ENCODE measurements around the gene CIZ1. TPM values are rescaled to one million over a fixed set of nuclear protein-coding genes. Genes with fewer than 3 reads are reported as not detected.
"Not testable (repeated sequence)": the region's sequence is repeated elsewhere in the genome, so short reads cannot be mapped to it uniquely, and the experiment has no call there.

Gene CIZ1, protein sequence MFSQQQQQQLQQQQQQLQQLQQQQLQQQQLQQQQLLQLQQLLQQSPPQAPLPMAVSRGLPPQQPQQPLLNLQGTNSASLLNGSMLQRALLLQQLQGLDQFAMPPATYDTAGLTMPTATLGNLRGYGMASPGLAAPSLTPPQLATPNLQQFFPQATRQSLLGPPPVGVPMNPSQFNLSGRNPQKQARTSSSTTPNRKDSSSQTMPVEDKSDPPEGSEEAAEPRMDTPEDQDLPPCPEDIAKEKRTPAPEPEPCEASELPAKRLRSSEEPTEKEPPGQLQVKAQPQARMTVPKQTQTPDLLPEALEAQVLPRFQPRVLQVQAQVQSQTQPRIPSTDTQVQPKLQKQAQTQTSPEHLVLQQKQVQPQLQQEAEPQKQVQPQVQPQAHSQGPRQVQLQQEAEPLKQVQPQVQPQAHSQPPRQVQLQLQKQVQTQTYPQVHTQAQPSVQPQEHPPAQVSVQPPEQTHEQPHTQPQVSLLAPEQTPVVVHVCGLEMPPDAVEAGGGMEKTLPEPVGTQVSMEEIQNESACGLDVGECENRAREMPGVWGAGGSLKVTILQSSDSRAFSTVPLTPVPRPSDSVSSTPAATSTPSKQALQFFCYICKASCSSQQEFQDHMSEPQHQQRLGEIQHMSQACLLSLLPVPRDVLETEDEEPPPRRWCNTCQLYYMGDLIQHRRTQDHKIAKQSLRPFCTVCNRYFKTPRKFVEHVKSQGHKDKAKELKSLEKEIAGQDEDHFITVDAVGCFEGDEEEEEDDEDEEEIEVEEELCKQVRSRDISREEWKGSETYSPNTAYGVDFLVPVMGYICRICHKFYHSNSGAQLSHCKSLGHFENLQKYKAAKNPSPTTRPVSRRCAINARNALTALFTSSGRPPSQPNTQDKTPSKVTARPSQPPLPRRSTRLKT
- total RNA-seq: 155 and 164 TPM in 2 replicates
- long read RNA-seq, partial matches to known transcripts: 5 of 7 reads
- long read RNA-seq, other reads (novel, unspliced or antisense): 2 of 7 reads

DNA sequence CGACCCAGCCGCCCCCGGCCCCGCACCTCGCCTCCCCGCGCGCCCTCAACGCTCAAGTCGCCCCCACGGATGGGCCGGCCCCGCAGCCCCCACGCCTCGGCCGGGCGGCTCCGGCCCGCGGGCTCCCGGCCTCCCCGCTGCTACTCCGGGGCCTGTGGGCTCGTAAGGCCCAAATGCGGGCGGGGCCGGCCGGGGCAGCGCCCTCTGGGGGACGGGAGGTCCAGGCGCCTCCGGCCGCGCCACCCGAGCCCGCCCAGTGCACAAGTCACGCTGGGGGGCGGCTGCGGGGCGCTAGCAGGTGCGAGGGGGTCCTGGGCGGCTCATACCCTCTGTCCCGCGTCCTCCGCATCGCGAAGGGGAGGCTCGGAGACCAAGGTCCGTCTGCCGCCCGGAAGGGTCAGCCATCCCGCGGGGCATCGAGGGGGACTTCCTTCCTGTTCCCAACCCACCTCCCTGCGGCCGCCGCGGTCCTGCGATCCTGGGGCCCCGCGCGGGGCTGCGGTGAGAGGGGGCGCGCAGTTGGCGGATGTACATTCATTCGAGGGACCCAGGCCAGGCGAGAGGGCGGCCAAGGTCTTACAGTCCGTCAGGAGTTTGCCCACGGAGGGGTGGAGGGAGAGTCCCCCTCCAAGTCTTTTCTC is at the start of gene CIZ1:
CIZ1 (minus strand) TSS at position 167 of the 641 bp plus-strand sequence. CDS start 715 bp downstream, outside the sequence.
- DNase-seq (ENCODE audit: low spot score, unreplicated experiment): peak; percentile 75
- Mint-ChIP-seq H3K4me3 (ENCODE audit: low read depth) (peak within 1 kb of the TSS; percentile 96), H3K36me3 (ENCODE audit: insufficient read depth) (peaks cover 11% of the 10 kb centered on the region), H3K27ac (peak within 1 kb of the TSS; percentile 98), H3K27me3 (no peaks in the 10 kb centered on the region), H3K4me1 (ENCODE audit: low read depth) (peaks cover 6% of the 10 kb centered on the region), H3K9me3 (ENCODE audit: low read depth) (no peaks in the 10 kb centered on the region)
- TF ChIP-seq, protein P1, sequence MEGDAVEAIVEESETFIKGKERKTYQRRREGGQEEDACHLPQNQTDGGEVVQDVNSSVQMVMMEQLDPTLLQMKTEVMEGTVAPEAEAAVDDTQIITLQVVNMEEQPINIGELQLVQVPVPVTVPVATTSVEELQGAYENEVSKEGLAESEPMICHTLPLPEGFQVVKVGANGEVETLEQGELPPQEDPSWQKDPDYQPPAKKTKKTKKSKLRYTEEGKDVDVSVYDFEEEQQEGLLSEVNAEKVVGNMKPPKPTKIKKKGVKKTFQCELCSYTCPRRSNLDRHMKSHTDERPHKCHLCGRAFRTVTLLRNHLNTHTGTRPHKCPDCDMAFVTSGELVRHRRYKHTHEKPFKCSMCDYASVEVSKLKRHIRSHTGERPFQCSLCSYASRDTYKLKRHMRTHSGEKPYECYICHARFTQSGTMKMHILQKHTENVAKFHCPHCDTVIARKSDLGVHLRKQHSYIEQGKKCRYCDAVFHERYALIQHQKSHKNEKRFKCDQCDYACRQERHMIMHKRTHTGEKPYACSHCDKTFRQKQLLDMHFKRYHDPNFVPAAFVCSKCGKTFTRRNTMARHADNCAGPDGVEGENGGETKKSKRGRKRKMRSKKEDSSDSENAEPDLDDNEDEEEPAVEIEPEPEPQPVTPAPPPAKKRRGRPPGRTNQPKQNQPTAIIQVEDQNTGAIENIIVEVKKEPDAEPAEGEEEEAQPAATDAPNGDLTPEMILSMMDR (IDR thresholded peaks at IDR 0.05; ENCODE audit: unreplicated experiment): peak; percentile 90

DNA sequence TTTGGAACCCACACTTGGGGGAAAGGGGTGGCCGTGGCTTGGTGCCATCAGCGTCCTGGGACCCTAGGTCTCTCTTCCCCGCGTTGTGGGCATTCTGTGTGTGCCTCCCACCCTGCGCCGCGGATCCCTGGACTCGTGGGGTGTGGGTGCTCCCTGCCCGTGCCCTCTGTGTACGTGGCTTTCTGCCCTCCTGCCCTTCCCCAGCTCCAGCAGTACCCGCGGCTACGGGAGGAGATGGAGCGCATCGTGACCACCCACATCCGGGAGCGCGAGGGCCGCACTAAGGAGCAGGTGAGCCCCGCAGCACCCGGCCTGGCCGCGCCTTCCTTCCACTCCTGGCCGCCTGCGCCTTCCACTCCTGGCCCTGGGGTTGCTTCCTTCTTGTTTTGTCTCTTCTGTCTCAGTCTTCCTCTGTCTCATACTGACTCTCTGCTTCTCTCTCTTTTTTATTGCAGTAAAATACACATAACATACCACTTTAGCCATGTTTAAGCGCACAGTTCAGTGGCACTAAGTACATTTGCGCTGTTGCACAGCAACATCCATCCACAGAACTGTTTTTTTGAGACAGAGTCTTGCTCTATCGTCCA is 42.5 kb upstream of the CIZ1 start:
- Mint-ChIP-seq H3K4me1 (ENCODE audit: low read depth) (no peaks in the 10 kb centered on the region), H3K4me3 (ENCODE audit: low read depth) (no peak overlapping the region), H3K36me3 (ENCODE audit: insufficient read depth) (no peaks in the 10 kb centered on the region), H3K9me3 (ENCODE audit: low read depth) (no peaks in the 10 kb centered on the region), H3K27ac (no peak overlapping the region), H3K27me3 (peaks cover 4% of the 10 kb centered on the region)
- DNase-seq (ENCODE audit: low spot score, unreplicated experiment): no peak
- TF ChIP-seq, protein P1 (IDR thresholded peaks at IDR 0.05; ENCODE audit: unreplicated experiment): no peak

DNA sequence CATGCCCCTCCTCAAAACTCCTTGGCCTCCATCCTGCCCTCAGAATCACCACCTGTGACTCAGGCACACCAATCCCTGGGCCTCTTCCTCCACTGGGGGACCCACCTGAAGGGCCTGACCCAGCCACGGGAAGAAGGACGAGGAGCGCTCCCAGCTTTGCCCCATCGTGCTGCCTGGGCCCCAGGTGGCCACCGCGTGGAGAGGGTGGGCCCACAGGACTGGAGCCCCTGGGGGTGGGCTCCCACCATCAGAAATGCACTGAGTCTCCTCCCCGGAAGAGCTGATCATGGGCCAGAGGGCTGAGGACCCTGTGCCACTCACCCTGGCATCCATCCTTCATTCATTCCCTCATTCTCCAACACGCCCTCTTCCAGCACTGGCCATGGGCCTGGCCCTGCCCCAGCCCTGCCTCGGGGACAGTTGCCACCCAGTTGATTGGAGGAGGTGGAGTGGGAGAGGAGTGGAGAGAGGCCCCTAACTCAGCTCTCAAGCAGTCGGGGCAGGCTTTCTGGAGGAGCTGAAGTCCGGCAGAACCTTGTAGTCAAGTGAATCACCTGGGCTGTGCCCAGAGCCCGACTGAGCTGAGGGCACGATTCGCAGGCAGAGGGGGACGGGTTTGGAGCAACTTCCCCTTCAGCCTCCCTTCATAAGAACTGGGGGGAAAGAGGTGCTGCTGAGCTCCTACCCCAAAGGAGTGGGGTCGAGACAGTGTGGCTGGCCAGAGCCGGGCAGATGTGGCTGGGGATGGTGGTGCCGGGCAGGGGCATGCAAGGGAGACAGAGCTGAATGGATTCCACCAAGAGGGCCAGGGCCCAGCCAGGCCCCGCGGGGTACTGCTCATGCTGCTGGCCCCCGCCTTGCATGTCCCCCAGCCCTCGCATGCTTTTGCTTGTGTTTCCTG is 41.4 kb upstream of the CIZ1 start:
- Mint-ChIP-seq H3K27ac (no peak overlapping the region), H3K4me3 (ENCODE audit: low read depth) (no peak overlapping the region), H3K36me3 (ENCODE audit: insufficient read depth) (no peaks in the 10 kb centered on the region), H3K9me3 (ENCODE audit: low read depth) (no peaks in the 10 kb centered on the region), H3K4me1 (ENCODE audit: low read depth) (no peaks in the 10 kb centered on the region), H3K27me3 (peaks cover 4% of the 10 kb centered on the region)
- no peak for DNase-seq (ENCODE audit: low spot score, unreplicated experiment)
- TF ChIP-seq, protein P1 (IDR thresholded peaks at IDR 0.05; ENCODE audit: unreplicated experiment): no peak

DNA sequence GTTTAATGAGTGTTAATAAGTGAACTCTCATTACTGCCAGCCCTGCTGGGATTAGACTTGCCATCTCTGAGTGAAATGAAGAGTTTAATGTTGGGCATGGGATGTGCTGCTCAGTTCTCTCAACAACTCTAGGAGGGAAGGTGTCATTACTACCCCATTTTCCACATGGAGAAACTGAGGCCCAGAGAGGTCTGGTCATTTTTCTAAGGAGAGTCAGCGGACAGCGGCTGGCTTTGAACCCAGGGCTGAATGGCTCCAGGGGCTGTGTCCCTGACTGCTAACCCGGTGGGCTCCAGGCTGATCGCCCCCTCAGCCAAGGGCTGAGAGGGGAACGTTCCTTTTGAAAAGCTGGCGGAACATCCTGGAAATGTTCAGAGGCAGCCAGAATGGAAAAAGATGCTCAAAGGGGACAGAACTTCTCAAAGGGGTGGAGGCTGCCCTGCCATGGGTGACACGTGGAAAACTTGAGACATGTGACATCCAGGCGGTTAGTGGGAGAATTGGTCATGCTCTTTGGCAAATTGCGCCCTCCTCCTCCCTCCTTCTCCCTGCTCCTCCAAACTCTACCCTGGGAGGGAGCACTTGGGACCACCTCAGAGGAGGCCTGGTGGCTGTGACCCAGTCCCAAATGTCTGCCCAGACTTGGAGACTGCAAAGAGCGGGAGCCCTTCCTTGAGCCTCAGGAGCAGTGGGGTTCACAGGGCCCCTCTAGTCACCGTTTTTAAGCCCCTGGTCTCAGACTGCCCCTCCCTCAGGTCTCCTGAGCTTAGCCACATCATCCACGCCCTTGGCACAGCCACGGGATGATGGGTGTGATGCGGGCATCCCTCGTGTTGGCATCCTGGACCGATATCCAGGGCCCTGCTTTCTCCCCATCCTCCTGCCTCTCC is 40.5 kb upstream of the CIZ1 start:
- DNase-seq (ENCODE audit: low spot score, unreplicated experiment): no peak
- Mint-ChIP-seq H3K4me1 (ENCODE audit: low read depth) (no peaks in the 10 kb centered on the region), H3K27ac (no peak overlapping the region), H3K27me3 (peaks cover 4% of the 10 kb centered on the region), H3K36me3 (ENCODE audit: insufficient read depth) (no peaks in the 10 kb centered on the region), H3K9me3 (ENCODE audit: low read depth) (no peaks in the 10 kb centered on the region), H3K4me3 (ENCODE audit: low read depth) (no peak overlapping the region)
- TF ChIP-seq, protein P1 (IDR thresholded peaks at IDR 0.05; ENCODE audit: unreplicated experiment): no peak

DNA sequence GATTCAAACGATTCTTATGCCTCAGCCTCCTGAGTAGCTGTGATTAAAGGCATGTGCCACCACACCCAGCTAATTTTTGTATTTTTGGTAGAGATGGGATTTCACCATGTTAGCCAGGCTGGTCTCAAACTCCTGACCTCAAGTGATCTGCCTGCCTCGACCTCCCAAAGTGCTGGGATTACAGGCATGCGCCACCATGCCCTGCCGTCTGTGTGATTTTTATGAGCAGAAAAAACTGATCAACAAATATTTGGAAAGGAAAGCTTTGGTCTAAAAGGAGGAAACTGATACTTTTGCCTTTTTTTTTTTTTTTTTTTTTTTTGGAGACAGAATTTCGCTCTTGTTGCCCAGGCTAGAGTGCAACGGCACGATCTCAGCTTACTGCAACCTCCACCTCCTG is 39.5 kb upstream of the CIZ1 start:
- H3K27me3 Mint-ChIP-seq; H3K4me3 Mint-ChIP-seq (ENCODE audit: low read depth); H3K4me1 Mint-ChIP-seq (ENCODE audit: low read depth); H3K9me3 Mint-ChIP-seq (ENCODE audit: low read depth); H3K36me3 Mint-ChIP-seq (ENCODE audit: insufficient read depth); H3K27ac Mint-ChIP-seq; DNase-seq (ENCODE audit: low spot score, unreplicated experiment): not testable (repeated sequence)

Data from progenitor cell of endocrine pancreas (in vitro differentiated cells).